Activated CD8-positive, alpha-beta T cell treated with anti-CD3 and anti-CD28 coated beads, Interleukin-2, amount 10 ng/mL, durations not matched to agents 7 days and 5 days (primary cell): Measurements from ENCODE around the gene TLR5. TPM values are rescaled to one million over a fixed set of nuclear protein-coding genes. Genes with fewer than 3 reads are reported as not detected.

ENCODE experiments used
- ATAC-seq: fragments of 150-1000 bp; cut with Tn5 transposase; one replicate; pipeline ENCODE4 v1.10.0; 2021; ENCODE audit warnings: moderate library complexity
- CTCF ChIA-PET: fragments of 350-600 bp; sonication (Branson Sonifier 250); formaldehyde crosslinking; loops from one replicate; lab custom pipeline; 2021; ENCODE audit warnings: antibody characterized with exemption; lab: Charles Lee
- POLR2A ChIA-PET: fragments of 350-600 bp; sonication (Branson Sonifier 250); formaldehyde crosslinking; loops from one replicate; lab custom pipeline; 2021; ENCODE audit warnings: antibody characterized with exemption; lab: Charles Lee
- DNase-seq: peaks from one replicate; pipeline ENCODE4 v3.0.0-alpha.2; 2020
- H3K27ac Mint-ChIP-seq: one replicate; pipeline ENCODE4 v1.8.0; 2021; ENCODE audit warnings: mild to moderate bottlenecking, mixed read lengths
- H3K27me3 Mint-ChIP-seq: one replicate; pipeline ENCODE4 v1.8.0; 2021; ENCODE audit warnings: low read depth, mixed read lengths
- H3K36me3 Mint-ChIP-seq: one replicate; pipeline ENCODE4 v1.8.0; 2021; ENCODE audit warnings: low read depth, mixed read lengths
- H3K4me1 Mint-ChIP-seq: one replicate; pipeline ENCODE4 v1.8.0; 2021; ENCODE audit warnings: low read depth, mixed read lengths
- H3K4me3 Mint-ChIP-seq: one replicate; pipeline ENCODE4 v1.8.0; 2021; ENCODE audit warnings: mild to moderate bottlenecking, mixed read lengths
- H3K9me3 Mint-ChIP-seq: one replicate; pipeline ENCODE4 v1.8.0; 2022; ENCODE audit warnings: mixed read lengths; ENCODE audit not compliant: insufficient read depth
- total RNA-seq, 2 experiments: library from RNA; stranded (reverse); gene quantifications; one replicate each; pipeline ENCODE4 v1.2.3, GENCODE V29; 2021

Gene TLR5
- total RNA-seq, 2 experiments from 2014 or later, result 0.32 to 0.44 TPM

DNA sequence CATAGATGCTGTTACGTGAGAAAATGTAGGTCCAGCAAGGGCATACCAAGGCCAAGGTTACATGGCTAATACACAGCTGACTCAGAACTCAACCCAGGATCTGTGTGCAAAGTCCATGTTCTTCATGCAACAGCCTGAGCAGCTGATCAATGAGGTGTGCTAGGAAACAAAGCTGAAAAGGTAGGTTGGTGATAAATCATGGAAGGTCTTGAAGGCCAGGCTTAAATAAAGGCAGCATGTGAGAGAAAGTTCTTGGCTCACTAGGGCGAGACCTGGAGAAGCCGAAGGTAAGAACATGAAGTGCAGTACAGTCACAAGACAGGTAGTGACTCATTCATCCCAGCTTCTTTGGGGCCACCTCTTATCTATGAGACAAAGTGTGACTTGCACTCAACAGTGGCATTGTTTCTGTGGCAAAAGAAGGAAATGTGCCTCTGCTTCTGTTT is 33.4 kb downstream of the TLR5 start:
- ATAC-seq (peak; percentile 36), DNase-seq (no peak)
- Mint-ChIP-seq H3K4me1 (peaks cover 5% of the 10 kb centered on the region), H3K27me3 (no peaks in the 10 kb centered on the region), H3K9me3 (no peaks in the 10 kb centered on the region), H3K27ac (no peak overlapping the region), H3K4me3 (no peak overlapping the region), H3K36me3 (no peaks in the 10 kb centered on the region)
- ChIA-PET CTCF (interaction anchor here (0.9 to 1.3 kb wide), 3 partner anchors 20 to 24 kb away, joined by 3 to 4 read pairs (median 4); no protein-coding TSS in a partner anchor), POLR2A (no interaction called here)

DNA sequence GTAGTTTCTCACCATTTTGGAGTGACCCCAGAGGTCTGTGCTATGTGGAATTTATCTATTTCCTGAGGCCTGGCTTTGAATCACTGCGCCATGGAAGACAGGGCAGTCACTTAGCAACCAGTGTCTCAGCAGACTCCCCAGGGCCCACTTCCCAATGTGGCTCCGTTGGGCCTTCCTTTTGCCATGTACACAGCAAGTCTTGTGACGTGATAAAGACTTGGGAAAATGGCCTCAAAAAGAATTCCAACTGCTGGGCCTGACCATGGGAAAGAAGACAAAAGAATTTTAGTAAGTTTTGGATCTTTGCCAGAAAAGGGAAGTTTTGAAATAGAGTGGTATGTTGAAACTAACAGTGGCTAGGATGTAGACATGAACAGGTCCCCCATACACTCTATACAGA is 36.2 kb downstream of the TLR5 start:
- Mint-ChIP-seq H3K27me3 (no peaks in the 10 kb centered on the region), H3K9me3 (no peaks in the 10 kb centered on the region), H3K4me1 (peaks cover 5% of the 10 kb centered on the region), H3K27ac (no peak overlapping the region), H3K36me3 (no peaks in the 10 kb centered on the region), H3K4me3 (no peak overlapping the region)
- POLR2A ChIA-PET, result no interaction called here
- CTCF ChIA-PET, result no interaction called here
- DNase-seq (no peak), ATAC-seq (no peak)

DNA sequence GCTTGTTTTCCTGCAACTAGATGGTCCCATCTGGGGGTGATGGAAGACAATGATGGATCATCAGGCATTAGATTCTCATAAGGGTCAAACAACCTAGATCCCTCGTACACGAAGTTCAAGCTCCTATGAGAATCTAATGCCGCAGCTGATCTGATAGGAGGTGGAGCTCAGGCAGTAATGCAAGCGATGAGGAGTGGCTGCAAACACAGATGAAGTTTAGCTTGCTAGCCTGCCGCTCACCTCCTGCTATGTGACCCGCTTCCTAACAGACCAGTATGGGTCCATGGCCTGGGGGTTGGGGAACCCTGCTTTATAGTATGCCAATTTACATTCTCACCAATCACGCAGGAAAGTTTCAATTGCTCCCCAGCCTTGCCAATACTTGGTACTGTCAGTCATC is 37.5 kb downstream of the TLR5 start:
- no peaks in the 10 kb centered on the region for H3K9me3 Mint-ChIP-seq
- CTCF ChIA-PET, result interaction anchor here (1.2 kb wide), 1 partner anchor 15 kb away, joined by 4 read pairs; no protein-coding TSS in a partner anchor
- no peak for ATAC-seq
- no peak overlapping the region for H3K27ac Mint-ChIP-seq
- no peak overlapping the region for H3K4me3 Mint-ChIP-seq
- H3K36me3 Mint-ChIP-seq, result no peaks in the 10 kb centered on the region
- DNase-seq, result no peak
- peaks cover 5% of the 10 kb centered on the region for H3K4me1 Mint-ChIP-seq
- POLR2A ChIA-PET, result no interaction called here
- peaks cover 6% of the 10 kb centered on the region for H3K27me3 Mint-ChIP-seq

DNA sequence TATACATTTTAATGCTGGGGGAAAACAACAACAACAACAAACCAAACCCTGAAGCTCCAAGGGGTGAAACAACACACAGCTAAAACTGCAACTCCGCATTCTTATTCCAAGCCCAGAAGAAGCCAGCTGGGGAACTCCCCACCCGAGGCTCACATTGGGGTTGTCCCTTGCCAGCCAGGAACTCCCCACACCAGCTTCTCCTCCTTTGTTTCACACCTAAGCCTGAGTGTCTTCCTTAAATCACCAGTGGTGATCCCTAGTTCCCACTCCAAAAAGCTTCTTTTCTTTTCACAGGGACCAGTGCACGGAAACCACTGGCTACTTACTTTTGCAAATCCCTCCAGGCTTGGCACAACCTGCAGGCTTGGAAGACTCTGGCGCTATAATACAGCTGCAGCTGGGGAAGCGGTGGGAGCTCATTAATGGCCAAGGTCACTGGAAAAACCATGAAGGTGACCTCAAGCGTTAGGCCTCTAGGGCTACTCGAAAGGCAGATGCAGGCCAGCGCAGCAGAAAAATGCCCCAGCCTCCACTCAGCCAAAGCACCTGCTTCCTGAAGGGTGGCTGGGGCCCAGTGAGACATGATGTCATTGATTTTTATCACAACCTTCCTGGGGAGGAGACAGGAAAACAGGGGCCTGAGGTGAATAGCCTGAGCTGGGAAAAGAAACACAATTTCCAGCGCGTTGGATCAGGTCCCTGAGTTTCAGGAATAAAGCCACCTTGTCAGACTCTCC is 40.1 kb downstream of the TLR5 start:
- Mint-ChIP-seq H3K4me3 (no peak overlapping the region), H3K27me3 (peaks cover 6% of the 10 kb centered on the region), H3K4me1 (no peaks in the 10 kb centered on the region), H3K36me3 (no peaks in the 10 kb centered on the region), H3K9me3 (peaks cover 6% of the 10 kb centered on the region), H3K27ac (no peak overlapping the region)
- no peak for ATAC-seq
- no peak for DNase-seq
- CTCF ChIA-PET, result interaction anchor here (0.9 to 2.2 kb wide), 3 partner anchors 13 to 21 kb away, joined by 4 to 11 read pairs (median 6); no protein-coding TSS in a partner anchor
- POLR2A ChIA-PET, result no interaction called here

DNA sequence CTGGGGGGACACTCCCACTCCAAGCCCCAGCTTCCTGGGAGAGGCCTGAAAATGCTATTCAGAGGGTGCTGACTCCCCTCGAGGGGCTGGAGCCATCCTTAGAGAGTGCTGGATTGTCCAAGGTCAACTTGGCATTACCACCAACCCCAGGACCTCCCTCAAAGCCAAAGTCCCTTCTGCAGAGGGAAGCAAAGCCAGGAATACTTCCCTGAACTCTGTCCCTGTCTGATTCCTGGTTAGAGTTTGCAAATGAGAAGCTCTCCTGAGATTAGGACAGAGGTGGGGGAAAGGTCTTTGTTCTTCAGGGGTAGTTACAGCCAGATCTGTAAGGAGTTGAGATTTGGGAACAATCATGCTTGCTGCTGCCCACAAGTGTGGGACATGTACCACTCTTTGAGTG is 45.3 kb downstream of the TLR5 start:
- no peak overlapping the region for H3K27ac Mint-ChIP-seq
- DNase-seq, result no peak
- peaks cover 6% of the 10 kb centered on the region for H3K9me3 Mint-ChIP-seq
- H3K36me3 Mint-ChIP-seq, result no peaks in the 10 kb centered on the region
- ChIA-PET CTCF (interaction anchor here (1.7 to 2.3 kb wide), 2 partner anchors 8 to 27 kb away, joined by 10 to 12 read pairs; no protein-coding TSS in a partner anchor), POLR2A (no interaction called here)
- H3K4me3 Mint-ChIP-seq, result no peak overlapping the region
- no peak for ATAC-seq
- H3K4me1 Mint-ChIP-seq, result no peaks in the 10 kb centered on the region
- peaks cover 6% of the 10 kb centered on the region for H3K27me3 Mint-ChIP-seq

DNA sequence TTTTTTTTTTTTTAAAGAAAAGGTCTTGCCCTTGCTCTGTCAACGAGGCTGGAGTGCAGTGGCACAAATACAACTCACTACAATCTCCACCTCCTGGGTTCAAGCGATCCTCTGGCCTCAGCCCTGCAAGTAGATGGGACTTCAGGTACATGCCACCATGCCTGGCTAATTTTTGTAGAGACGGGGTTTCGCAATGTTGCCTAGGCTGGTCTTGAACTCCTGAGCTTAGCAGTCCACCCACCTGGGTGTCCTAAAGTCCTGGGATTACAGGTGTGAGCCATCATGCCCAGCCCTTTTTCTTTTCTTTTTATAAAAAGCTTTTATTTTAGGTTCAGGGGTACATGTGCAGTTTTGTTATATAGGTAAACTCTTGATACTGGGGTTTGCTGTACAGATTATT is 47.2 kb downstream of the TLR5 start:
- H3K9me3 Mint-ChIP-seq, result peaks cover 6% of the 10 kb centered on the region
- H3K4me3 Mint-ChIP-seq, result no peak overlapping the region
- H3K36me3 Mint-ChIP-seq, result no peaks in the 10 kb centered on the region
- H3K4me1 Mint-ChIP-seq, result no peaks in the 10 kb centered on the region
- H3K27ac Mint-ChIP-seq, result no peak overlapping the region
- DNase-seq (no peak), ATAC-seq (no peak)
- H3K27me3 Mint-ChIP-seq, result peaks cover 1% of the 10 kb centered on the region
- ChIA-PET POLR2A (no interaction called here), CTCF (interaction anchor here (1.4 to 1.6 kb wide), 2 partner anchors 28 to 38 kb away, joined by 3 to 4 read pairs; no protein-coding TSS in a partner anchor)

DNA sequence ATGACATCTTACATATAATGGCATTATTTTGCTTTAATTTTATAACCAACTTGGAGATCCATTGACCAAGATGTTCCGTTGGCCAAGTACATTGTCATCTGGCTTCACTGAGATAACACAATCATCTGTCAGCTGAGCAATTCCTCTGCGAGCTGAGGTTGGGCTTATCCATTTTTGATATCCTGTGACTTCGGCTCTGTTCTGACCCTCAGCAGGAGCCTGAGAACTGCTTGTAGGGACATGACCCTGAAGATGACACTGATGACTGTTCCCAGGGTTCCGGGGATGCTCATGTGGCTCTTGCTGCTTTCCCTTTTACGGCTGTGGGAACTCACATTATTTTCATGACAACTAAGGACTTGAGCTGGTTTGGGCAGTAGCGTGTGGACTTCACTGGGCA is 51.2 kb downstream of the TLR5 start:
- H3K27me3 Mint-ChIP-seq, result no peaks in the 10 kb centered on the region
- H3K9me3 Mint-ChIP-seq, result no peaks in the 10 kb centered on the region
- H3K27ac Mint-ChIP-seq, result no peak overlapping the region
- CTCF ChIA-PET, result interaction anchor here (2.2 kb wide), 1 partner anchor 32 kb away, joined by 7 read pairs; no protein-coding TSS in a partner anchor
- ATAC-seq (no peak), DNase-seq (no peak)
- POLR2A ChIA-PET, result no interaction called here
- H3K4me3 Mint-ChIP-seq, result no peak overlapping the region
- H3K4me1 Mint-ChIP-seq, result peaks cover 5% of the 10 kb centered on the region
- H3K36me3 Mint-ChIP-seq, result no peaks in the 10 kb centered on the region

DNA sequence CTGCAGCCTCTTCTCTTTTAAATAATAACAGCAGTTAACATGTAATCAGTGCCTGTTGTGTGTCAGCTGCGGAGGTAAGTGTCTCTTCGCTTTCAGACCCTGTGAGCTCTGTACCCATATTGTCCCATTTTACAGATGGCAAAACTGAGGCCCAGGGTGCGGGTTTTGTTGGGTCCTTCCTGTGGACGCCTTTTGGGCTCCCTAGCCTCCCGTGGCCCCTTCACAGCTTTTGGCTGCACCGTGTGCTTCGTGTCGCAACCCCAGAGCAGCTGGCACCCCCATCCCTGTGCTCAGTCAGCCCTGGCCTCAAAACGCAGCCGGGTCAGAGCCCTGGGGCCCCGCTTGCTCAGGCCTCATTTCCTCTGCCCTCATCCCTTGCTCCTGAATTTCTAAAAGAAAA is 53.8 kb downstream of the TLR5 start:
- ATAC-seq, result no peak
- no peaks in the 10 kb centered on the region for H3K9me3 Mint-ChIP-seq
- H3K27ac Mint-ChIP-seq, result no peak overlapping the region
- peaks cover 6% of the 10 kb centered on the region for H3K4me1 Mint-ChIP-seq
- ChIA-PET POLR2A (no interaction called here), CTCF (interaction anchor here (0.7 to 2.4 kb wide), 15 partner anchors 8 to 624 kb away, joined by 3 to 16 read pairs (median 5); no protein-coding TSS in a partner anchor)
- no peak overlapping the region for H3K4me3 Mint-ChIP-seq
- H3K27me3 Mint-ChIP-seq, result no peaks in the 10 kb centered on the region
- H3K36me3 Mint-ChIP-seq, result no peaks in the 10 kb centered on the region
- no peak for DNase-seq

DNA sequence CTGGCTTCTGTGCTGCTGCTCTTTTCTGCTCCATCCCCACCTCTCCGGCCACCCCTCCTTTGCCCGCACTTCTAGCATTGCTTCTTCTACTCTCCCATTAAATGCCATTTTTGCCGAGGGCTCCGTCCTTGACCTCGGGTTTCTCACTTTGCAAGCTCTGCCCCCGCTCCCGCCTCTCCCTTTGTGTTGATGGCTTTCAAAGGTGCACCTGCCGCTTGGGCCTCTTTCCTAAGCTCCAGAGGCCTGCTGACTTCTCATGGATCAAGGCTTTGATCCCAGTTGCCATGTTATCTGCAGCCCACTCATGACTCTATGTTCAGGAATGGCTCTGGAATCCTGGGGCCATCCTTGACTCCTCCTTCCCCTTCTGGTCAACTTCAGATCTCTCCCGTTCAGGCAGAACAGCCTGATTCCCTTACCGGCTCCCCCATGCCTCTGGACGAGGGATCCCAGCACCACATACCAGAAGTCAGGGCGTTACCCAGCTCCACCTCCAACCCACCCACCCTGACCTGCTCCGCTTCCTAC is 54.3 kb downstream of the TLR5 start:
- CTCF ChIA-PET, result interaction anchor here (1.0 to 2.4 kb wide), 6 partner anchors 10 to 354 kb away, joined by 3 to 16 read pairs (median 8); no protein-coding TSS in a partner anchor
- H3K9me3 Mint-ChIP-seq, result no peaks in the 10 kb centered on the region
- peaks cover 6% of the 10 kb centered on the region for H3K4me1 Mint-ChIP-seq
- ATAC-seq (no peak), DNase-seq (no peak)
- H3K27me3 Mint-ChIP-seq, result no peaks in the 10 kb centered on the region
- POLR2A ChIA-PET, result interaction anchor here (0.6 kb wide), 1 partner anchor 156 kb away, joined by 3 read pairs; no protein-coding TSS in a partner anchor
- H3K4me3 Mint-ChIP-seq, result no peak overlapping the region
- H3K36me3 Mint-ChIP-seq, result no peaks in the 10 kb centered on the region
- H3K27ac Mint-ChIP-seq, result no peak overlapping the region

DNA sequence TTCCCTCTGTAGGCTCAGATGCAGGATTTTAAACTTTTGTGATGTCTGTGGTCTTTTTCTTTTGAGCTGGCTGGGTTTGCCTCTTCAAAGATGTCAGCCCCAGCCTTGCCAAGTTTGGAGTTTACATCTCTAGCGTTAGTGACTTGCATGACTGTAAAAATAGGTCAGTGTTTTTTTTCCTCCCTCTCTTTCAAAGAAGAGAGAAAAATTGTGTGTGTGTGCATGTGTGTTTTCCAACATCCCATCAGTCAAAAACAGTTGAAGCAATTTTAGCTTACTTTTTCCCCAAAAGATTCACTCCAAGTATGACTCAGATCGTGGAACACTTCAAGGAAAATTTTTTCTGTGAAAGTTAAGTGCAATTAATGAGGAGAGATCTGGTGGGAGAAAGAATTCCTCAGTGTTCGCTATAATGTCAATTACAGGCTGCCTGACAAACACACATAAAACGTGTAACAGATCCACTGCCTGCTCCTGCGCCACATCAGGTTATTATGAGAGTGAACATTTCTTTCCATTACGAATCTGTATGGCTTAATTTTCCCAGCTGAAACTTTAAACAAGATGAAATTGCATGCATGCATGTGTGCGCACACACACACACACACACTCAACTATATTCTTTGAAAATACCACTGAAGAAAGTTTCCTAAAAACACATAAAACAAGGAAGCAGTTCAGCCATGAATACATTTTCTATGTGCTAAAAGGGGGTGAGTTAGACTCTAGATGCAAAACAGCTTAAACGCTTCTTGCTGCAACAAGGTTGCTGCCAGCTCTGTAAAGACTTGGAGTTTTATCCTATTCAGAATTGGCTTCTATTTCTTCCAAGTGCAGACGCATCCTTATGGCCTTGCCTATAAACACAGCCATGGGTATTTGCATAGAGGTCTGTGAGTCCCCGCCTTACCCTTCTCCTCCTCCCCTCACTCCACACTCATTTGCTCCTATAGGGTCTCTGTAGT is 55.5 kb downstream of the TLR5 start:
- no peak for ATAC-seq
- POLR2A ChIA-PET, result no interaction called here
- Mint-ChIP-seq H3K27me3 (no peaks in the 10 kb centered on the region), H3K4me3 (no peak overlapping the region), H3K36me3 (no peaks in the 10 kb centered on the region), H3K27ac (no peak overlapping the region), H3K4me1 (peaks cover 6% of the 10 kb centered on the region), H3K9me3 (no peaks in the 10 kb centered on the region)
- DNase-seq, result no peak
- CTCF ChIA-PET, result interaction anchor here (1.0 to 2.4 kb wide), 7 partner anchors 22 to 623 kb away, joined by 3 to 14 read pairs (median 4); no protein-coding TSS in a partner anchor

DNA sequence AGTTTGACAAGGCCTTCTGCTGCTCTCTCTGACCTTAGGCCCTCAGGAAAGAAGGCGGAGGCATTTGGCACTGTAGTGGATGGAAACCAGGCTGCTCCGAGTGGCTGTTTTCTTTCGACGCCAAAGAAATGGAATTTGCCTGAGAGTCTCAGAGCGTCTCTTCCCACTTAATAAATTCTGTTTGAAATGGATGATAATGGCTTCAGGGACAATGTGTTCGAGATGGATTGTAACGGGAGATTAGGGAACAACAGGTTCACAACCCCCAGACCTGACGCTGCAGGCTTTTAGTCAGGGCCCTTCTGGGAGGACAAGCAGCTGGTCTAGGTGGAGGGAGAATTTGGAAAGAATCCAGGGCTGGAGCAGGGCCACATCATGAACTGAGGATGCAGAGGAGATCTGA is 58.6 kb downstream of the TLR5 start:
- Mint-ChIP-seq H3K36me3 (no peaks in the 10 kb centered on the region), H3K4me1 (peaks cover 6% of the 10 kb centered on the region), H3K9me3 (no peaks in the 10 kb centered on the region), H3K27ac (no peak overlapping the region), H3K27me3 (no peaks in the 10 kb centered on the region), H3K4me3 (no peak overlapping the region)
- ATAC-seq, result no peak
- CTCF ChIA-PET, result no interaction called here
- no peak for DNase-seq
- POLR2A ChIA-PET, result no interaction called here
